ENCODE data around the gene MMP2.
A peak's percentile ranks its signal among the peaks of the same experiment; 100 is the strongest.

The MMP2 gene

DNA sequence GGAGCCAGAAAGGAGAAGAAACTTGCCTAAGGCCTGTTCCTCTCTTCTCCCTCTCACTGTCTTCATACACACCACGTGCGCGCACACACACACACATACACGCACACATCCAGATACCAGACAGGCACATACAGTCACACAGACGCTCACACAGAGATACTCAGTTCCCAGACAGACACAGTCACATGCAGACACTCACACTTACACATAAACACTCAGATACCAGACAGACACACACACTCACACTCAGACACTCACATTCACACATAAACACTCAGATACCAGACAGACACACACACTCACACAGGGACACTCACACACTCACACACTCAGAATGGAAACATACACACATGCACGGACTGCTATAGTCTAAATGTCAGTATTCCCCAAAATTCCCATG lies 24.1 kb upstream of the MMP2 start:
- Mint-ChIP-seq H3K4me3 (no peak overlapping the region), H3K4me1 (ENCODE audit: low read depth) (no peaks in the 10 kb centered on the region), H3K27ac (no peak overlapping the region), H3K27me3 (ENCODE audit: low read depth) (peaks cover 2% of the 10 kb centered on the region), H3K9me3 (no peaks in the 10 kb centered on the region), H3K36me3 (ENCODE audit: low read depth) (no peaks in the 10 kb centered on the region)
- DNase-seq (ENCODE audit: low spot score), result no peak

DNA sequence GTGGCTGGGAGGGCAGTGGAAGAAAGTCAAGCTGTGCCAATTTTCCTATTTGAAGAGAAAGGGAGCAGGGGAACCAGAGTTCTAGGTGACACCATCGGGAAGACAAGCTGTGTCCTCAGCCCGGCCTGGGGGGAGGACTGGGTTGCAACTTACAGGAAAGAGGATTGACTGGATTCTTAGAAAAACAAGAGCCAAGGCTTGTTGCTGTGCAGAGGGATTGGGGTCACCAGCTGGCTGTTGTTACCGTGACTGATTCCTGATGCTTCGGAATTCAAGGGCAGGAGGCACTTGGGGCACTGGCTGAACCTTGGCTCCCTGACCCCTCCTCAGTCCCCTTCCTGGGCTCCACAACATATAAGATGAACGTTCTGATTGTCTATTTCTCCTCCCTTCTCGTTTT lies 16.8 kb upstream of the MMP2 start:
- no peaks in the 10 kb centered on the region for H3K27me3 Mint-ChIP-seq (ENCODE audit: low read depth)
- no peaks in the 10 kb centered on the region for H3K9me3 Mint-ChIP-seq
- peaks cover 5% of the 10 kb centered on the region for H3K4me1 Mint-ChIP-seq (ENCODE audit: low read depth)
- no peak for DNase-seq (ENCODE audit: low spot score)
- H3K27ac Mint-ChIP-seq, result no peak overlapping the region
- H3K4me3 Mint-ChIP-seq, result no peak overlapping the region
- no peaks in the 10 kb centered on the region for H3K36me3 Mint-ChIP-seq (ENCODE audit: low read depth)

DNA sequence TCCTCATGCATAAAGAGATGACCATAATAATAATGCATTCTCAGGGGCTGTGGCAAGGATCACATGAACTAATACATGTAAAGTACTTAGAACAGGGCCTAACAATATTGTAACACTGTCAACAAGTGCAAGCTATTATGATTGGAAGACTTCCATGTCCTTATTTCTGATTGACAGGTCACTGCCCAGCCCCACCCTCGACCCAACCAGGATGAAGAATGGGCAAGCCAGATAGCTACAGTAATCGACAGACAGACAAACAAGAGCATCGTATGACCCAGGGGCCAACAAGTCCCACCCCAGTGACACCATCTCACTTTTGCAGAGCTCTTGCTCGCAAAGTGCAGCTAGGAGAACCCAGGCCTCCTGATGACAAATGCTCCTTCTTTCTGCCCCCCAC lies 14.6 kb upstream of the MMP2 start:
- Mint-ChIP-seq H3K36me3 (ENCODE audit: low read depth) (no peaks in the 10 kb centered on the region), H3K9me3 (no peaks in the 10 kb centered on the region), H3K27ac (no peak overlapping the region), H3K4me3 (no peak overlapping the region), H3K4me1 (ENCODE audit: low read depth) (peaks cover 5% of the 10 kb centered on the region), H3K27me3 (ENCODE audit: low read depth) (no peaks in the 10 kb centered on the region)
- no peak for DNase-seq (ENCODE audit: low spot score)

DNA sequence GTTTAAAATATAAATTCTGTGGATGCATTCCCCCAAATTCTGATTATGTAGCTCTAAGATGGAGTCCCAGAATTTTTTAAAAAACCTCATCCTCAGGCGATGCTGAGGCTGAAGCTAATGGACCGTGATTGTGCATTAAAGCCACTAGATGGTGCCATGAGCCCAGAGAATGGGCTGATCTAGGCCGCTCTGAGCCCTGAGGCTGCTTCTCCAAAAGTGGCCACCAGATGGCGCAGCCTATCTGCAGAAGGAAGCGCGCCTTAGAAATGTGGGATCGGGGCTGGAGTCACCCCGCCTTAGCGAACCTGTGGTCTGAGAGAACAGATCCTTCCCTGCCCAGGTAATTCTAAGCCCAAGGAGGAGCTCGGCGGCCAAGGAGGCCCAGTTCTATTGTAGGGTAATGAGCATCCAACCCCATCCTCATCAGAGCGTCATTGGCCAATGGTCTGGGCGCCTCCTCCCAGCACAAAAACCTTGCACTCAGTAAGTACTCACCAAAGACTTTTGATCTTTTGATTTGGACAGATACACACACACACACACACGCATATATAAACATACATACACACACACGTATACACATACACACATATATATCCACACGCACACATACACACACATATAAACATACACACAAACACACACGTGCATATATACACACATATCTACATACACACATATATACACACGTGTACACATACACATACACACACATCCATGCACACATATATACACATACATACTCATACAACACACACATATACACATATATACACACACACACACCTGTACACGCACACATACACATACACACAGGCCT lies 13.7 kb upstream of the MMP2 start:
- H3K27me3 Mint-ChIP-seq (ENCODE audit: low read depth), result no peaks in the 10 kb centered on the region
- no peak overlapping the region for H3K27ac Mint-ChIP-seq
- no peak overlapping the region for H3K4me3 Mint-ChIP-seq
- H3K36me3 Mint-ChIP-seq (ENCODE audit: low read depth), result no peaks in the 10 kb centered on the region
- peak; percentile 74 for DNase-seq (ENCODE audit: low spot score)
- no peaks in the 10 kb centered on the region for H3K9me3 Mint-ChIP-seq
- peaks cover 5% of the 10 kb centered on the region for H3K4me1 Mint-ChIP-seq (ENCODE audit: low read depth)

DNA sequence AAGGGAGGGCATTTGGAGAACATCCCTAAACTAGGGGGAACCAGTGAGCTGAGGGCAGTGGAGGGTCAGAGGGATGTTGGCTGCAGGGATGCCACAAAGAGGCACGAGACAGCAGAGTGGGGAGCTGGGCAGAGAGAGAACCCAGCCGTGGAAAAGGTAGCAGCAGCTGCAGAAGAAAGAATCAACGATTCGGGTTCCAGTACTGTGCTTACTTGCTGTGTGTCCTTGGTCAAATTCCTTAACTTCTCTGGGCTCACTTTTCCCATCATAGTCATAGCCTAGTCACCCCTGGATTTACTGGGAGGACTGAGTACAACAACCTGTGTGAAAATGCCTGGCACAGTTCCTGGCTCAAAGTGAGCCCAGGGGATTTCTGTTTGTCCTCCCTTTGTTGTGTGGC lies 12.8 kb upstream of the MMP2 start:
- H3K4me3 Mint-ChIP-seq, result no peak overlapping the region
- no peaks in the 10 kb centered on the region for H3K36me3 Mint-ChIP-seq (ENCODE audit: low read depth)
- no peak overlapping the region for H3K27ac Mint-ChIP-seq
- no peaks in the 10 kb centered on the region for H3K9me3 Mint-ChIP-seq
- no peaks in the 10 kb centered on the region for H3K27me3 Mint-ChIP-seq (ENCODE audit: low read depth)
- DNase-seq (ENCODE audit: low spot score), result no peak
- peaks cover 8% of the 10 kb centered on the region for H3K4me1 Mint-ChIP-seq (ENCODE audit: low read depth)

GRCh38 chr16:55467898-55468297 lies 11.1 kb upstream of the MMP2 start:
- H3K9me3 Mint-ChIP-seq, result peaks cover 3% of the 10 kb centered on the region
- H3K27ac Mint-ChIP-seq, result no peak overlapping the region
- H3K36me3 Mint-ChIP-seq (ENCODE audit: low read depth), result no peaks in the 10 kb centered on the region
- no peak for DNase-seq (ENCODE audit: low spot score)
- no peaks in the 10 kb centered on the region for H3K27me3 Mint-ChIP-seq (ENCODE audit: low read depth)
- no peak overlapping the region for H3K4me3 Mint-ChIP-seq
- peaks cover 15% of the 10 kb centered on the region for H3K4me1 Mint-ChIP-seq (ENCODE audit: low read depth)

GRCh38 chr16:55468352-55468990 lies 10.5 kb upstream of the MMP2 start:
- Mint-ChIP-seq H3K4me1 (ENCODE audit: low read depth) (peaks cover 15% of the 10 kb centered on the region), H3K4me3 (no peak overlapping the region), H3K9me3 (peaks cover 3% of the 10 kb centered on the region), H3K27ac (no peak overlapping the region), H3K36me3 (ENCODE audit: low read depth) (no peaks in the 10 kb centered on the region), H3K27me3 (ENCODE audit: low read depth) (no peaks in the 10 kb centered on the region)
- DNase-seq (ENCODE audit: low spot score), result no peak

DNA sequence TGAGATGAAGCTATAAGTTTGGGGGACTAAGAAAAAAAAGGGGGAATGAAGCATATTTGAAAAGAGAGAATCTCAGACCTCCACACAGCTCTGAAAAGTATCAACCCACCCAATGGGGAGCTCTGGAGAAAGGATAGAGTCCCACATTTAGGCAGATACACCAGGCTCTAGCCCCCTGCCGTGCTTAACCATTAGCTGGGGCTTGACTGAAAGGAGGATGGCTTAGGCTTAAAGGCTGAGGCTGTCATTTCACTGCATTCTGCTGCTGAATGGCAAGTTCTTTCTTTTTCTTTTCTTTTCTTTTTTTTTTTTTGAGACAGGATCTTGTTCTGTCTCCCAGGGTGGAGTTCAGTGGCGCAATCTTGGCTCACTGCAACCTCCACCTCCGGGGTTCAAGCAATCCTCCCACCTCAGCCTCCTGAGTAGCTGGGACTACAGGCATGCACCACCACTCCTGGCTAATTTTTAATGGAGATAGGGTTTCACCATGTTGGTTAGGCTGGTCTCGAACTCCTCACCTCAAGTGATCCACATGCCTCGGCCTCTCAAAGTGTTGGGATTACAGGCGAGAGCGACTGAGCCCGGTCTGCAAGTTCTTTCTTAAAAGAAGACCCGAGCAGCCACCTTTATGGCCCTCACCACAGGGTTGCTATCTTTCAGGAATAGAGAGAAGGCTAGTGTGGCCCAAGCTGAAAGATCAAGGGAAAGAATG lies 9.0 kb upstream of the MMP2 start:
- H3K9me3 Mint-ChIP-seq, result peaks cover 3% of the 10 kb centered on the region
- no peaks in the 10 kb centered on the region for H3K27me3 Mint-ChIP-seq (ENCODE audit: low read depth)
- no peak overlapping the region for H3K4me3 Mint-ChIP-seq
- no peaks in the 10 kb centered on the region for H3K36me3 Mint-ChIP-seq (ENCODE audit: low read depth)
- H3K4me1 Mint-ChIP-seq (ENCODE audit: low read depth), result peaks cover 17% of the 10 kb centered on the region
- no peak overlapping the region for H3K27ac Mint-ChIP-seq
- DNase-seq (ENCODE audit: low spot score), result no peak

GRCh38 chr16:55470533-55471371 lies 8.2 kb upstream of the MMP2 start:
- H3K4me1 Mint-ChIP-seq (ENCODE audit: low read depth), result peaks cover 13% of the 10 kb centered on the region
- no peak overlapping the region for H3K4me3 Mint-ChIP-seq
- no peaks in the 10 kb centered on the region for H3K27me3 Mint-ChIP-seq (ENCODE audit: low read depth)
- H3K9me3 Mint-ChIP-seq, result peaks cover 3% of the 10 kb centered on the region
- H3K27ac Mint-ChIP-seq, result peak overlapping the region; percentile 32
- no peak for DNase-seq (ENCODE audit: low spot score)
- no peaks in the 10 kb centered on the region for H3K36me3 Mint-ChIP-seq (ENCODE audit: low read depth)

- Mint-ChIP-seq H3K27ac (peak overlapping the region; percentile 62), H3K4me1 (ENCODE audit: low read depth) (peaks cover 13% of the 10 kb centered on the region), H3K4me3 (peak overlapping the region; percentile 30), H3K9me3 (peaks cover 3% of the 10 kb centered on the region), H3K27me3 (ENCODE audit: low read depth) (no peaks in the 10 kb centered on the region), H3K36me3 (ENCODE audit: low read depth) (no peaks in the 10 kb centered on the region)
- DNase-seq (ENCODE audit: low spot score), result peak; percentile 53
Observed at GRCh38 chr16:55471448-55472097, 7.4 kb upstream of the MMP2 start.

GRCh38 chr16:55473587-55473986 lies 5.4 kb upstream of the MMP2 start:
- Mint-ChIP-seq H3K27ac (no peak overlapping the region), H3K4me3 (no peak overlapping the region), H3K4me1 (ENCODE audit: low read depth) (peaks cover 14% of the 10 kb centered on the region), H3K36me3 (ENCODE audit: low read depth) (no peaks in the 10 kb centered on the region), H3K9me3 (peaks cover 3% of the 10 kb centered on the region), H3K27me3 (ENCODE audit: low read depth) (peaks cover 12% of the 10 kb centered on the region)
- no peak for DNase-seq (ENCODE audit: low spot score)

- peaks cover 21% of the 10 kb centered on the region for H3K4me1 Mint-ChIP-seq (ENCODE audit: low read depth)
- peaks cover 20% of the 10 kb centered on the region for H3K27me3 Mint-ChIP-seq (ENCODE audit: low read depth)
- peaks cover 3% of the 10 kb centered on the region for H3K9me3 Mint-ChIP-seq
- H3K36me3 Mint-ChIP-seq (ENCODE audit: low read depth), result no peaks in the 10 kb centered on the region
- H3K27ac Mint-ChIP-seq, result no peak overlapping the region
- DNase-seq (ENCODE audit: low spot score), result no peak
- no peak overlapping the region for H3K4me3 Mint-ChIP-seq
Observed at GRCh38 chr16:55474821-55475220, 4.2 kb upstream of the MMP2 start.

- Mint-ChIP-seq H3K36me3 (ENCODE audit: low read depth) (no peaks in the 10 kb centered on the region), H3K4me3 (no peak overlapping the region), H3K4me1 (ENCODE audit: low read depth) (peaks cover 19% of the 10 kb centered on the region), H3K9me3 (peaks cover 3% of the 10 kb centered on the region), H3K27ac (no peak overlapping the region), H3K27me3 (ENCODE audit: low read depth) (peaks cover 30% of the 10 kb centered on the region)
- no peak for DNase-seq (ENCODE audit: low spot score)
Observed at GRCh38 chr16:55475919-55476318, 3.1 kb upstream of the MMP2 start.
